Osteoblast (primary cell): ENCODE results near the gene ZXDB. TPM values are rescaled to one million over a fixed set of nuclear protein-coding genes. Genes with fewer than 3 reads are reported as not detected.

ENCODE experiments used
- DNase-seq: peaks from one replicate; pipeline ENCODE4 v3.0.0; 2011; ENCODE audit warnings: low spot score, mixed read lengths; ENCODE audit not compliant: insufficient read length; ENCODE audit errors: missing footprints
- H2AFZ ChIP-seq: 2 replicates; pipeline ENCODE4 v1.6.0; 2011; ENCODE audit warnings: mild to moderate bottlenecking, low read length
- H3K27ac ChIP-seq: 2 replicates; pipeline ENCODE4 v1.5.1; 2011; ENCODE audit warnings: mild to moderate bottlenecking, low read depth, low read length, moderate library complexity
- H3K27me3 ChIP-seq: 2 replicates; pipeline ENCODE4 v1.6.0; 2012; ENCODE audit warnings: mild to moderate bottlenecking, control low read depth, inconsistent platforms, low read length, moderate library complexity; ENCODE audit not compliant: insufficient read depth
- H3K36me3 ChIP-seq: 2 replicates; pipeline ENCODE4 v1.5.1; 2011; ENCODE audit warnings: mild to moderate bottlenecking, low read length, control low read depth, moderate library complexity; ENCODE audit not compliant: insufficient read depth
- H3K4me1 ChIP-seq: 2 replicates; pipeline ENCODE4 v1.5.1; 2011; ENCODE audit warnings: mild to moderate bottlenecking, low read length, control low read depth, moderate library complexity; ENCODE audit not compliant: insufficient read depth
- H3K4me2 ChIP-seq: 2 replicates; pipeline ENCODE4 v1.6.0; 2011; ENCODE audit warnings: mild to moderate bottlenecking, low read length; ENCODE audit not compliant: insufficient read depth
- H3K4me3 ChIP-seq: fragments of 200-600 bp; sonication (generic); 3 replicates; pipeline ENCODE4 v1.5.1; 2012; ENCODE audit warnings: mild to moderate bottlenecking, low read length, inconsistent platforms; ENCODE audit not compliant: insufficient read depth
- H3K79me2 ChIP-seq: 2 replicates; pipeline ENCODE4 v1.6.0; 2012; ENCODE audit warnings: mild to moderate bottlenecking, low read length, control low read depth, inconsistent platforms; ENCODE audit not compliant: insufficient read depth
- H3K9me3 ChIP-seq: 2 replicates; pipeline ENCODE4 v1.5.1; 2011; ENCODE audit warnings: low read depth, low read length, control low read depth
- H4K20me1 ChIP-seq: 2 replicates; pipeline ENCODE4 v1.6.0; 2012; ENCODE audit warnings: mild to moderate bottlenecking, low read length, control low read depth; ENCODE audit not compliant: insufficient read depth
- CTCF ChIP-seq: IDR thresholded peaks from 2 replicates; pipeline ENCODE4 v1.5.1; 2011; ENCODE audit warnings: mild to moderate bottlenecking, low read depth, low read length, moderate library complexity; ENCODE audit errors: extremely low read depth
- total RNA-seq: library from RNA; depleted of rRNA; stranded (reverse); fragments of >200 nt; gene quantifications from 2 replicates; pipeline ENCODE4 v1.2.3, GENCODE V29; 2012

ZXDB gene
- total RNA-seq, 1 donor, result 12.3 TPM

GRCh38 chrX:57640674-57641016, 48.8 kb downstream of the ZXDB start:
- H4K20me1 ChIP-seq, result no peaks in the 10 kb centered on the region
- H3K27me3 ChIP-seq, result no peaks in the 10 kb centered on the region
- H3K36me3 ChIP-seq, result no peaks in the 10 kb centered on the region
- H3K4me3 ChIP-seq, result no peak overlapping the region
- TF ChIP-seq CTCF, result no peak
- no peaks in the 10 kb centered on the region for H3K4me1 ChIP-seq
- H3K4me2 ChIP-seq, result no peak overlapping the region
- no peak overlapping the region for H2AFZ ChIP-seq
- H3K79me2 ChIP-seq, result no peaks in the 10 kb centered on the region
- no peak for DNase-seq
- H3K27ac ChIP-seq, result no peak overlapping the region
- no peaks in the 10 kb centered on the region for H3K9me3 ChIP-seq

DNA sequence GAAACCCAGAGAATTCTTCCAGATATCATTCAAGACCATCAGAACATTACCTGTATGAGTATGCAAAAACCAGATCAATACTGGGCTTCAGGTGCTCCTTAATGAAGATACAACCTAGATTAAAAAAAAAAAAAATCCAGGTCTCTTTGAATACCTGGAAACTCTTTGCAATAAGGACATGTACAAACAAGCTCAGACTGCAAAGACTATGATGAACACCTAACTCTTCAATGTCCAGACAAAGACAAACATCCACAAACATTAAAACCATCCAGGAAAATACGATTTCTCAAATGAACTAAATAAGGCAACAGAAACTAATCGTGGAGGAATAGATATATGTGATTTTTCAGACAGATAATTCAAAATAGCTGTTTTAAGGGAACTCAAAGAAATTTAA, 49.5 kb downstream of the ZXDB start:
- Histone ChIP-seq H3K79me2 (no peaks in the 10 kb centered on the region), H4K20me1 (no peaks in the 10 kb centered on the region), H3K9me3 (no peaks in the 10 kb centered on the region), H3K36me3 (no peaks in the 10 kb centered on the region), H3K27me3 (no peaks in the 10 kb centered on the region), H3K4me3 (no peak overlapping the region), H3K4me2 (no peak overlapping the region), H3K27ac (no peak overlapping the region), H2AFZ (no peak overlapping the region), H3K4me1 (no peaks in the 10 kb centered on the region)
- no peak for DNase-seq
- no peak for TF ChIP-seq CTCF

DNA sequence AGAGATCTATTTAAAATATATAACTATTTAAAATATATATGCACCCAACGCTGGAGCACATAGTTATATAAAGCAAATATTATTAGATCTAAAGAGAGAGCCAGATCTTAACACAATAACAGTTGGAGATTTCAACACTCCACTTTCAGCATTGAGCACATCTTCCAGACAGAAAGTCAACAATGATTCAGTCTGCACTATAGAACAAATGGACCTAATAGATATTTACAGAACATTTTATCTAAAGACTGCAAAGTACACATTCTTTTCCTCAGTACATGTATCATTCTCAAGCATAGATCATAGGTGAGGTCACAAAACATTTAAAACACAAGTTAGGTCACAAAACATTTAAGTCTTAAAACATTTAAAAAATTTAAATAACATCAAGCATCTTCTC, 51.9 kb downstream of the ZXDB start:
- no peak overlapping the region for H3K4me3 ChIP-seq
- no peak for DNase-seq
- H3K4me2 ChIP-seq, result no peak overlapping the region
- no peaks in the 10 kb centered on the region for H3K4me1 ChIP-seq
- H3K27ac ChIP-seq, result no peak overlapping the region
- no peaks in the 10 kb centered on the region for H3K36me3 ChIP-seq
- no peaks in the 10 kb centered on the region for H4K20me1 ChIP-seq
- no peaks in the 10 kb centered on the region for H3K27me3 ChIP-seq
- H3K79me2 ChIP-seq, result no peaks in the 10 kb centered on the region
- TF ChIP-seq CTCF, result no peak
- no peaks in the 10 kb centered on the region for H3K9me3 ChIP-seq
- H2AFZ ChIP-seq, result no peak overlapping the region

DNA sequence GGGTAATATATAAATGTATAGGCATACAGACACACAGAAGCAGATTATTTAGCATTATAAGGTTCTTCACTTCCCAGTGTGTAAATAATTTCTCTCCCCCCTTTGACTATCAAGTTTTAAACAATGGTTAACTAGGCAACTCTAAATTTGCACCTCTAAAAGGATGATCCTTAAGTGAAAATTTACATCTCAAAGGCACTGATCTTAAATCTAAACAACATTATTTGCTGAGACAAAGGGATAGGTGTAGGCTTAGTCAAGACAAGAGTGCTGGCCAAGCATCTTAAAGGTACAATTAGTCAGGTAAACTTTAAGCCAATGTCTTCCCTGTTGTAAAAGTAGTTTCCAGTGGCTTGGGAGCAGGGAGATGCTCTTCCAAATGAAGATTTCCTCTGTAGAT, 55.2 kb downstream of the ZXDB start:
- H3K79me2 ChIP-seq, result no peaks in the 10 kb centered on the region
- H3K36me3 ChIP-seq, result no peaks in the 10 kb centered on the region
- no peak for TF ChIP-seq CTCF

More for the DNA sequence above, 55.2 kb downstream of the ZXDB start:
- no peak for DNase-seq
- no peak overlapping the region for H3K27ac ChIP-seq
- H3K4me1 ChIP-seq, result no peaks in the 10 kb centered on the region
- no peak overlapping the region for H3K4me2 ChIP-seq
- H3K4me3 ChIP-seq, result no peak overlapping the region
- H4K20me1 ChIP-seq, result no peaks in the 10 kb centered on the region
- no peaks in the 10 kb centered on the region for H3K27me3 ChIP-seq
- no peaks in the 10 kb centered on the region for H3K9me3 ChIP-seq
- no peak overlapping the region for H2AFZ ChIP-seq

Other genes with a start within 250 kb of the ZXDB start
- under 0.01 TPM in 1 of 2 replicates, not detected in the other for gene NLRP2B, start 88.2 kb downstream of the ZXDB start, total RNA-seq